Endothelial cell of umbilical vein (primary cell): ENCODE measurements around the gene AP1G2. TPM values are rescaled to one million over a fixed set of nuclear protein-coding genes. Genes with fewer than 3 reads are reported as not detected.

ENCODE experiments used
- BruUV-seq: library from RNA; stranded (reverse); fragments of 400-500 nt; replicated peaks from 2 replicates; lab custom pipeline; 2021; lab: Mats Ljungman, UMichigan
- CTCF ChIA-PET: fragments of 300-600, 350-600 bp; sonication (Branson Sonifier 250); formaldehyde crosslinking; loops from one replicate; lab custom pipeline; 2021; ENCODE audit warnings: antibody characterized with exemption, inconsistent platforms; lab: Charles Lee
- POLR2A ChIA-PET: fragments of 300-600, 350-600 bp; sonication (Branson Sonifier 250); formaldehyde crosslinking; loops from one replicate; lab custom pipeline; 2021; ENCODE audit warnings: antibody characterized with exemption, inconsistent platforms; lab: Charles Lee
- DNase-seq: peaks from one replicate; pipeline ENCODE4 v3.0.0-alpha.2; 2011; ENCODE audit warnings: low read depth, low spot score
- FAIRE-seq: peaks from 2 replicates; lab custom pipeline; 2011; peaks lifted over from hg19 to GRCh38; lab: Jason Lieb, UNC
- H2AFZ ChIP-seq: 2 replicates; pipeline ENCODE4 v1.6.0; 2012; ENCODE audit warnings: low read depth, low read length, control low read depth, inconsistent platforms
- H3K27ac ChIP-seq: 2 replicates; pipeline ENCODE4 v1.5.1; 2011; ENCODE audit warnings: low read depth, mild to moderate bottlenecking, control low read depth, low read length, moderate library complexity; ENCODE audit not compliant: insufficient read depth
- H3K27me3 ChIP-seq, 2 experiments: 2 replicates each; pipeline versions ENCODE4 v1.6.0 to v1.6.1; 2011; ENCODE audit warnings: low read length in 2 of 2, mixed read lengths in 1 of 2; ENCODE audit not compliant: control insufficient read depth in 2 of 2, insufficient read depth in 2 of 2
- H3K36me3 ChIP-seq, 2 experiments: 2 replicates in 1 of 2; 3 replicates in 1 of 2; pipeline ENCODE4 v1.5.1; 2011; ENCODE audit warnings: low read length in 2 of 2, mild to moderate bottlenecking in 1 of 2, moderate library complexity in 1 of 2; ENCODE audit not compliant: control insufficient read depth in 2 of 2, insufficient read depth in 2 of 2; ENCODE audit errors: extremely low read depth in 1 of 2
- H3K4me1 ChIP-seq: 3 replicates; pipeline ENCODE4 v1.5.1; 2011; ENCODE audit warnings: mild to moderate bottlenecking, low read length; ENCODE audit not compliant: control insufficient read depth, insufficient read depth; ENCODE audit errors: extremely low read depth
- H3K4me2 ChIP-seq: 2 replicates; pipeline ENCODE4 v1.6.1; 2011; ENCODE audit warnings: low read length, control low read depth, mixed read lengths; ENCODE audit not compliant: insufficient read depth
- H3K4me3 ChIP-seq, 3 experiments: fragments of 200-600 bp in 1 of 3; sonication (generic), shearing (Covaris generic) in 1 of 3; replicated peaks in 1 of 3; 2 replicates each; pipeline ENCODE4 v1.5.1; 2011 to 2016; ENCODE audit warnings: control low read depth in 3 of 3, low read length in 3 of 3, mild to moderate bottlenecking in 2 of 3, inconsistent platforms in 1 of 3, low read depth in 1 of 3, moderate library complexity in 1 of 3; ENCODE audit not compliant: insufficient read depth in 1 of 3
- H3K79me2 ChIP-seq: 2 replicates; pipeline ENCODE4 v1.6.0; 2012; ENCODE audit warnings: low read length, inconsistent platforms; ENCODE audit not compliant: control insufficient read depth, insufficient read depth
- H3K9ac ChIP-seq: replicated peaks from 2 replicates; pipeline ENCODE3; 2011; ENCODE audit warnings: low read length, control low read depth; ENCODE audit not compliant: insufficient read depth; ENCODE audit errors: extremely low read depth
- H3K9me1 ChIP-seq: replicated peaks from 3 replicates; pipeline ENCODE4 v1.6.0; 2011; ENCODE audit warnings: mild to moderate bottlenecking, low read length; ENCODE audit not compliant: control insufficient read depth, insufficient read depth; ENCODE audit errors: extremely low read depth
- H3K9me3 ChIP-seq: replicated peaks from 2 replicates; pipeline ENCODE4 v1.5.1; 2012; ENCODE audit warnings: low read length, inconsistent platforms; ENCODE audit not compliant: control insufficient read depth, insufficient read depth
- H4K20me1 ChIP-seq: replicated peaks from 2 replicates; pipeline ENCODE3; 2011; ENCODE audit warnings: mild to moderate bottlenecking, low read length; ENCODE audit not compliant: control insufficient read depth, insufficient read depth; ENCODE audit errors: extremely low read depth
- EZH2 ChIP-seq: IDR thresholded peaks from 2 replicates; pipeline ENCODE4 v1.6.1; 2012; ENCODE audit warnings: borderline replicate concordance, low read depth, mild to moderate bottlenecking, moderate library complexity, low read length, inconsistent platforms; ENCODE audit not compliant: severe bottlenecking
- FOS ChIP-seq: IDR thresholded peaks from 2 replicates; pipeline ENCODE4 v1.6.1; 2011; ENCODE audit warnings: mild to moderate bottlenecking, low read length, moderate library complexity, borderline replicate concordance; ENCODE audit not compliant: insufficient read depth
- GATA2 ChIP-seq: IDR thresholded peaks from 2 replicates; pipeline ENCODE4 v1.7.0; 2011; ENCODE audit warnings: low read depth, mild to moderate bottlenecking, moderate library complexity, mixed read lengths, low read length; ENCODE audit not compliant: insufficient read length, insufficient read depth
- JUN ChIP-seq: IDR thresholded peaks from 2 replicates; pipeline ENCODE4 v1.6.1; 2011; ENCODE audit warnings: borderline replicate concordance, low read depth; ENCODE audit not compliant: insufficient read length, insufficient read depth
- MAX ChIP-seq: IDR thresholded peaks from 2 replicates; pipeline ENCODE4 v1.6.1; 2011; ENCODE audit not compliant: insufficient read depth, insufficient read length
- MYC ChIP-seq: IDR thresholded peaks from one replicate; pipeline ENCODE4 v1.6.1; 2011; ENCODE audit warnings: mild to moderate bottlenecking, low read depth, low read length
- POLR2A ChIP-seq: IDR thresholded peaks from 2 replicates; pipeline ENCODE4 v1.6.1; 2012; ENCODE audit warnings: low read depth, mild to moderate bottlenecking, control low read depth, low read length
- POLR2AphosphoS5 ChIP-seq: IDR thresholded peaks from 2 replicates; pipeline ENCODE4 v1.6.1; 2012; ENCODE audit warnings: low read depth, mild to moderate bottlenecking, control low read depth, low read length, moderate library complexity; ENCODE audit not compliant: insufficient read depth
- dilution Hi-C: fragments of 300-500 bp; cut with MboI; formaldehyde crosslinking; loops from one replicate; pipeline ENCODE4 v1.15.0; 2019; ENCODE audit warnings: low sequenced_read_pairs; ENCODE audit not compliant: extremely low pct_ligation_motif_present
- intact Hi-C: fragments of 100-400 bp; cut with micrococcal nuclease; formaldehyde crosslinking; loops from one replicate; pipeline ENCODE4 v1.10.0; 2022
- polyA plus RNA-seq, 4 experiments: library from polyadenylated mRNA; depleted of rRNA in 3 of 4; stranded (reverse) in 3 of 4; unstranded in 1 of 4; fragments of >200 nt; gene quantifications; 2 replicates each; pipeline versions ENCODE4 v1.2.1 to v1.2.3, GENCODE V29; 2011 to 2012; ENCODE audit warnings: missing spikeins in 1 of 4
- total RNA-seq: library from RNA; stranded (reverse); gene quantifications from 2 replicates; pipeline ENCODE4 v1.2.3, GENCODE V29; 2021
- TF ChIP-seq, protein P1 (sequence below), 2 donors: IDR thresholded peaks; 1 replicate in 1 of 2; 2 replicates in 1 of 2; pipeline ENCODE4 v1.5.1; 2011; ENCODE audit warnings: low read length in 2 of 2, mild to moderate bottlenecking in 2 of 2, moderate library complexity in 2 of 2, control low read depth in 1 of 2, inconsistent platforms in 1 of 2, low read depth in 1 of 2; ENCODE audit not compliant: insufficient read depth in 1 of 2; ENCODE audit errors: extremely low read depth in 1 of 2

AP1G2 gene
- total and polyA plus RNA-seq, 2 donors (not counting 3 experiments of a cell fraction or from before 2014, with no cell fraction given), result 39.0 to 55.8 TPM

DNA sequence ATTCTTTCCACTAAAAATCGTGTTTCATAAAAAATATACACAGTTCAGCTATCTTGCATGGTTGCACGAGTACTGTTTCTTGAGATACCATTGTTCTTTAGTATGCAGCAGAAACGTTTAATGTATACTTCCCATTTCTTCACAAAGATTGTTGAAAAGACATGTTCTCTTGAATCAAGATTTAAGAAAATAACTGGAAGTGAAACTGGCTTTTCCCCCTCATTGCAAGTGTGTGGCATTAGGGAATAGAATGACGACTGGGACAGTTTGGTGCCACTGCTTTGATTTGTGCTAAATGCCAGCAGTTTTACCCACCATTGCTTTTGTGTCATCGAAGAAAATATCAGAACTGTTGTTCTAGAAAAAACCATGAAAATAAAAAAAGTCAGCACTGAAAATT, 48.3 kb upstream of the AP1G2 start:
- Histone ChIP-seq H3K4me3 (no peak overlapping the region), H3K27me3 (peaks cover 2 to 4% of the 10 kb centered on the region in 2 experiments), H3K9me3 (no peaks in the 10 kb centered on the region), H3K27ac (no peak overlapping the region), H3K9ac (no peak overlapping the region), H4K20me1 (no peaks in the 10 kb centered on the region), H3K36me3 (no peaks in the 10 kb centered on the region), H3K79me2 (no peaks in the 10 kb centered on the region), H3K4me1 (no peaks in the 10 kb centered on the region), H3K9me1 (no peaks in the 10 kb centered on the region), H3K4me2 (no peak overlapping the region), H2AFZ (no peak overlapping the region)
- ChIA-PET CTCF (interaction anchor here (1.0 kb wide), 2 partner anchors 16 to 27 kb away, joined by 3 to 5 read pairs; no protein-coding TSS in a partner anchor), POLR2A (no interaction called here)
- DNase-seq (no peak), FAIRE-seq (no peak)
- BruUV-seq, result no TSS peak
- dilution Hi-C loops (no loop called here), intact Hi-C loops (no loop called here)
- TF ChIP-seq MYC (no peak), MAX (no peak)
- TF ChIP-seq, protein P1, sequence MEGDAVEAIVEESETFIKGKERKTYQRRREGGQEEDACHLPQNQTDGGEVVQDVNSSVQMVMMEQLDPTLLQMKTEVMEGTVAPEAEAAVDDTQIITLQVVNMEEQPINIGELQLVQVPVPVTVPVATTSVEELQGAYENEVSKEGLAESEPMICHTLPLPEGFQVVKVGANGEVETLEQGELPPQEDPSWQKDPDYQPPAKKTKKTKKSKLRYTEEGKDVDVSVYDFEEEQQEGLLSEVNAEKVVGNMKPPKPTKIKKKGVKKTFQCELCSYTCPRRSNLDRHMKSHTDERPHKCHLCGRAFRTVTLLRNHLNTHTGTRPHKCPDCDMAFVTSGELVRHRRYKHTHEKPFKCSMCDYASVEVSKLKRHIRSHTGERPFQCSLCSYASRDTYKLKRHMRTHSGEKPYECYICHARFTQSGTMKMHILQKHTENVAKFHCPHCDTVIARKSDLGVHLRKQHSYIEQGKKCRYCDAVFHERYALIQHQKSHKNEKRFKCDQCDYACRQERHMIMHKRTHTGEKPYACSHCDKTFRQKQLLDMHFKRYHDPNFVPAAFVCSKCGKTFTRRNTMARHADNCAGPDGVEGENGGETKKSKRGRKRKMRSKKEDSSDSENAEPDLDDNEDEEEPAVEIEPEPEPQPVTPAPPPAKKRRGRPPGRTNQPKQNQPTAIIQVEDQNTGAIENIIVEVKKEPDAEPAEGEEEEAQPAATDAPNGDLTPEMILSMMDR (IDR thresholded peaks at IDR 0.05; ENCODE audit: extremely low read depth in 1 of 2, insufficient read depth in 1 of 2, low read depth in 1 of 2, low read length in 2 of 2), result no peak

GRCh38 chr14:23614395-23614828, 46.8 kb upstream of the AP1G2 start:
- Histone ChIP-seq H3K27me3 (peaks cover 2 to 4% of the 10 kb centered on the region in 2 experiments), H3K4me3 (no peak overlapping the region), H4K20me1 (no peaks in the 10 kb centered on the region), H3K36me3 (no peaks in the 10 kb centered on the region), H2AFZ (no peak overlapping the region), H3K9ac (no peak overlapping the region), H3K27ac (no peak overlapping the region), H3K9me1 (no peaks in the 10 kb centered on the region), H3K4me1 (no peaks in the 10 kb centered on the region), H3K79me2 (no peaks in the 10 kb centered on the region), H3K9me3 (no peaks in the 10 kb centered on the region), H3K4me2 (no peak overlapping the region)
- intact Hi-C loops (no loop called here), dilution Hi-C loops (no loop called here)
- DNase-seq, result no peak
- TF ChIP-seq POLR2AphosphoS5, result no peak
- no peak for TF ChIP-seq POLR2A
- TF ChIP-seq EZH2, result no peak
- TF ChIP-seq JUN, result no peak
- TF ChIP-seq, protein P1 (IDR thresholded peaks at IDR 0.05; ENCODE audit: extremely low read depth in 1 of 2, insufficient read depth in 1 of 2, low read depth in 1 of 2, low read length in 2 of 2), result no peak
- TF ChIP-seq FOS, result no peak
- no peak for TF ChIP-seq GATA2
- no peak for TF ChIP-seq MYC
- no peak for TF ChIP-seq MAX
- no peak for FAIRE-seq
- no TSS peak for BruUV-seq
- ChIA-PET CTCF (interaction anchor here (1.0 to 2.5 kb wide), 3 partner anchors 9 to 51 kb away, joined by 3 to 12 read pairs (median 4); no protein-coding TSS in a partner anchor), POLR2A (no interaction called here)
